ENCODE measurements around the gene VILL.

DNA sequence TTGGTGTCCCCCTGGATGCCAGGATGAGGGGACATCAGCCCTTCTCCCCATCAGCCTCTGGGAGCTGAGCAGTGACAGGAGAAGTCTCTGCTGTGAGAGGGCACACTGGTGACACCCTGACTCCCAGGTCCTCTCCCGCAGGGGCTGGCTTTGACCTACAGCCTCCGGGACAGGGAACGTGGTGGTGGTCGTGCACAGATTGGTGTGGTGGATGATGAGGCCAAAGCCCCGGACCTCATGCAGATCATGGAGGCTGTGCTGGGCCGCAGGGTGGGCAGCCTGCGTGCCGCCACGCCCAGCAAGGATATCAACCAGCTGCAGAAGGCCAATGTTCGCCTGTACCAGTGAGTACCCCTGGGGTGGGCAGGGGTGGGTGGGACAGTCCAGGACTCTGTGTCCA is 6.8 kb downstream of the VILL start:
- TF ChIP-seq USF2 (IDR thresholded peaks at IDR 0.05) (no peak), MYC (IDR thresholded peaks at IDR 0.05; ENCODE audit: borderline replicate concordance, low read length) (no peak), CHD2 (IDR thresholded peaks at IDR 0.05; ENCODE audit: low read length, partially characterized antibody) (no peak), EP300 (IDR thresholded peaks at IDR 0.05) (no peak), RARB (CRISPR knock-in tag; IDR thresholded peaks at IDR 0.05) (no peak)
- TF ChIP-seq, protein P1, sequence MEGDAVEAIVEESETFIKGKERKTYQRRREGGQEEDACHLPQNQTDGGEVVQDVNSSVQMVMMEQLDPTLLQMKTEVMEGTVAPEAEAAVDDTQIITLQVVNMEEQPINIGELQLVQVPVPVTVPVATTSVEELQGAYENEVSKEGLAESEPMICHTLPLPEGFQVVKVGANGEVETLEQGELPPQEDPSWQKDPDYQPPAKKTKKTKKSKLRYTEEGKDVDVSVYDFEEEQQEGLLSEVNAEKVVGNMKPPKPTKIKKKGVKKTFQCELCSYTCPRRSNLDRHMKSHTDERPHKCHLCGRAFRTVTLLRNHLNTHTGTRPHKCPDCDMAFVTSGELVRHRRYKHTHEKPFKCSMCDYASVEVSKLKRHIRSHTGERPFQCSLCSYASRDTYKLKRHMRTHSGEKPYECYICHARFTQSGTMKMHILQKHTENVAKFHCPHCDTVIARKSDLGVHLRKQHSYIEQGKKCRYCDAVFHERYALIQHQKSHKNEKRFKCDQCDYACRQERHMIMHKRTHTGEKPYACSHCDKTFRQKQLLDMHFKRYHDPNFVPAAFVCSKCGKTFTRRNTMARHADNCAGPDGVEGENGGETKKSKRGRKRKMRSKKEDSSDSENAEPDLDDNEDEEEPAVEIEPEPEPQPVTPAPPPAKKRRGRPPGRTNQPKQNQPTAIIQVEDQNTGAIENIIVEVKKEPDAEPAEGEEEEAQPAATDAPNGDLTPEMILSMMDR (IDR thresholded peaks at IDR 0.05): no peak
